NCI-H2107 treated with DMSO at 0.1 percent for 48 hours (cell line): ENCODE results near the gene KCNQ2.
"Not testable (repeated sequence)": the region's sequence is repeated elsewhere in the genome, so short reads cannot be mapped to it uniquely, and the experiment has no call there.

Source experiments
- DNase-seq: peaks from one replicate; lab custom pipeline; 2025; ENCODE audit not compliant: unreplicated experiment; lab: John Stamatoyannopoulos, UW

The KCNQ2 gene

GRCh38 chr20:63392465-63393365 lies 79.7 kb downstream of the KCNQ2 start:
- no peak for DNase-seq

GRCh38 chr20:63387917-63388316 lies 84.5 kb downstream of the KCNQ2 start:
- DNase-seq = no peak

- DNase-seq = no peak
Observed at GRCh38 chr20:63387393-63387792, 85.1 kb downstream of the KCNQ2 start.

GRCh38 chr20:63386491-63386890 lies 86.0 kb downstream of the KCNQ2 start:
- no peak for DNase-seq

GRCh38 chr20:63385819-63386218 lies 86.6 kb downstream of the KCNQ2 start:
- no peak for DNase-seq

GRCh38 chr20:63384336-63384735 lies 88.1 kb downstream of the KCNQ2 start:
- no peak for DNase-seq

GRCh38 chr20:63383556-63383955 lies 88.9 kb downstream of the KCNQ2 start:
- DNase-seq = no peak

- no peak for DNase-seq
Observed at GRCh38 chr20:63382551-63383300, 89.7 kb downstream of the KCNQ2 start.

- no peak for DNase-seq
Observed at GRCh38 chr20:63381781-63382431, 90.5 kb downstream of the KCNQ2 start.

- no peak for DNase-seq
Observed at GRCh38 chr20:63380346-63380870, 92.0 kb downstream of the KCNQ2 start.

- DNase-seq = not testable (repeated sequence)
Observed at GRCh38 chr20:63379872-63380271, 92.6 kb downstream of the KCNQ2 start.

GRCh38 chr20:63379296-63379695 lies 93.2 kb downstream of the KCNQ2 start:
- DNase-seq = no peak

- no peak for DNase-seq
Observed at GRCh38 chr20:63378626-63379025, 93.8 kb downstream of the KCNQ2 start.

- no peak for DNase-seq
Observed at GRCh38 chr20:63377951-63378381, 94.5 kb downstream of the KCNQ2 start.

- no peak for DNase-seq
Observed at GRCh38 chr20:63377256-63377941, 95.1 kb downstream of the KCNQ2 start.

GRCh38 chr20:63376283-63377250 lies 95.9 kb downstream of the KCNQ2 start:
- no peak for DNase-seq

GRCh38 chr20:63375438-63375837 lies 97.0 kb downstream of the KCNQ2 start:
- DNase-seq = no peak

GRCh38 chr20:63374504-63374903 lies 98.0 kb downstream of the KCNQ2 start:
- no peak for DNase-seq

- no peak for DNase-seq
Observed at GRCh38 chr20:63373996-63374395, 98.5 kb downstream of the KCNQ2 start.
